Measurements from ENCODE around the gene EXOSC2. TPM values are rescaled to one million over a fixed set of nuclear protein-coding genes. Genes with fewer than 3 reads are reported as not detected.
"Not testable (repeated sequence)": the region's sequence is repeated elsewhere in the genome, so short reads cannot be mapped to it uniquely, and the experiment has no call there.

EXOSC2 gene
- total RNA-seq, 1 experiment from 2014 or later, result 29.7 TPM

GRCh38 chr9:130668196-130668595, 25.4 kb upstream of the EXOSC2 start:
- DNase-seq (ENCODE audit: low spot score), result no peak

- no peak for DNase-seq (ENCODE audit: low spot score)
Observed at GRCh38 chr9:130668659-130669058, 24.9 kb upstream of the EXOSC2 start.

GRCh38 chr9:130669965-130670364, 23.6 kb upstream of the EXOSC2 start:
- DNase-seq (ENCODE audit: low spot score), result no peak

- no peak for DNase-seq (ENCODE audit: low spot score)
Observed at GRCh38 chr9:130670644-130671043, 22.9 kb upstream of the EXOSC2 start.

GRCh38 chr9:130672466-130672865, 21.1 kb upstream of the EXOSC2 start:
- no peak for DNase-seq (ENCODE audit: low spot score)

- DNase-seq (ENCODE audit: low spot score), result no peak
Observed at GRCh38 chr9:130672933-130673615, 20.5 kb upstream of the EXOSC2 start.

GRCh38 chr9:130675396-130675795, 18.2 kb upstream of the EXOSC2 start:
- DNase-seq (ENCODE audit: low spot score), result no peak

- no peak for DNase-seq (ENCODE audit: low spot score)
Observed at GRCh38 chr9:130677252-130677651, 16.3 kb upstream of the EXOSC2 start.

- peak; percentile 84 for DNase-seq (ENCODE audit: low spot score)
Observed at GRCh38 chr9:130680836-130681768, 12.5 kb upstream of the EXOSC2 start.

- DNase-seq (ENCODE audit: low spot score), result peak; percentile 29
Observed at GRCh38 chr9:130681769-130682420, 11.7 kb upstream of the EXOSC2 start.

GRCh38 chr9:130682421-130683121, 11.0 kb upstream of the EXOSC2 start:
- peak; percentile 90 for DNase-seq (ENCODE audit: low spot score)

GRCh38 chr9:130685104-130685503, 8.5 kb upstream of the EXOSC2 start:
- no peak for DNase-seq (ENCODE audit: low spot score)

- not testable (repeated sequence) for DNase-seq (ENCODE audit: low spot score)
Observed at GRCh38 chr9:130685945-130686344, 7.6 kb upstream of the EXOSC2 start.

- DNase-seq (ENCODE audit: low spot score), result no peak
Observed at GRCh38 chr9:130687615-130688014, 6.0 kb upstream of the EXOSC2 start.

- DNase-seq (ENCODE audit: low spot score), result no peak
Observed at GRCh38 chr9:130688072-130688471, 5.5 kb upstream of the EXOSC2 start.

GRCh38 chr9:130689572-130689936, 4.0 kb upstream of the EXOSC2 start:
- DNase-seq (ENCODE audit: low spot score), result no peak

GRCh38 chr9:130689937-130690700, 3.5 kb upstream of the EXOSC2 start:
- DNase-seq (ENCODE audit: low spot score), result peak; percentile 94

GRCh38 chr9:130692321-130692720, 1.3 kb upstream of the EXOSC2 start:
- DNase-seq (ENCODE audit: low spot score), result no peak

GRCh38 chr9:130693101-130693425, 517 bp upstream of the EXOSC2 start:
- DNase-seq (ENCODE audit: low spot score), result no peak

GRCh38 chr9:130694205-130694604, 625 bp downstream of the EXOSC2 start:
- no peak for DNase-seq (ENCODE audit: low spot score)

GRCh38 chr9:130696139-130696650, 2.6 kb downstream of the EXOSC2 start:
- no peak for DNase-seq (ENCODE audit: low spot score)

Measured in HT-29 (cell line).